Neural crest cell (in vitro differentiated cells): Measurements from ENCODE around the gene TGIF1. TPM values are rescaled to one million over a fixed set of nuclear protein-coding genes. Genes with fewer than 3 reads are reported as not detected.

Experiments
- DNase-seq: peaks from one replicate; pipeline ENCODE4 v3.0.0; 2021; ENCODE audit warnings: low read depth, mixed read lengths, low spot score
- H3K27ac Mint-ChIP-seq: one replicate; pipeline ENCODE4 v1.8.0; 2021; ENCODE audit warnings: mild to moderate bottlenecking, mixed read lengths; ENCODE audit not compliant: unreplicated experiment
- H3K27me3 Mint-ChIP-seq: 2 replicates; pipeline ENCODE4 v1.8.0; 2021; ENCODE audit warnings: low read depth, mild to moderate bottlenecking, mixed read lengths
- H3K36me3 Mint-ChIP-seq: 2 replicates; pipeline ENCODE4 v1.8.0; 2021; ENCODE audit warnings: low read depth, mild to moderate bottlenecking, mixed read lengths
- H3K4me1 Mint-ChIP-seq: 2 replicates; pipeline ENCODE4 v1.8.0; 2021; ENCODE audit warnings: mixed read lengths
- H3K4me3 Mint-ChIP-seq: one replicate; pipeline ENCODE4 v1.8.0; 2021; ENCODE audit warnings: mild to moderate bottlenecking, mixed read lengths
- H3K9me3 Mint-ChIP-seq: 2 replicates; pipeline ENCODE4 v1.8.0; 2021; ENCODE audit warnings: mixed read lengths
- total RNA-seq: library from RNA; stranded (reverse); gene quantifications from 2 replicates; pipeline ENCODE4 v1.2.1, GENCODE V29; 2021
- TF ChIP-seq, protein P1 (sequence below): fragments of 200-600 bp; sonication (generic); conservative IDR thresholded peaks from 2 replicates; pipeline ENCODE4 v1.5.0; 2021; ENCODE audit warnings: antibody characterized with exemption, mild to moderate bottlenecking

Gene TGIF1
- total RNA-seq, 1 donor from 2014 or later: 49.1 TPM

- TF ChIP-seq, protein P1, sequence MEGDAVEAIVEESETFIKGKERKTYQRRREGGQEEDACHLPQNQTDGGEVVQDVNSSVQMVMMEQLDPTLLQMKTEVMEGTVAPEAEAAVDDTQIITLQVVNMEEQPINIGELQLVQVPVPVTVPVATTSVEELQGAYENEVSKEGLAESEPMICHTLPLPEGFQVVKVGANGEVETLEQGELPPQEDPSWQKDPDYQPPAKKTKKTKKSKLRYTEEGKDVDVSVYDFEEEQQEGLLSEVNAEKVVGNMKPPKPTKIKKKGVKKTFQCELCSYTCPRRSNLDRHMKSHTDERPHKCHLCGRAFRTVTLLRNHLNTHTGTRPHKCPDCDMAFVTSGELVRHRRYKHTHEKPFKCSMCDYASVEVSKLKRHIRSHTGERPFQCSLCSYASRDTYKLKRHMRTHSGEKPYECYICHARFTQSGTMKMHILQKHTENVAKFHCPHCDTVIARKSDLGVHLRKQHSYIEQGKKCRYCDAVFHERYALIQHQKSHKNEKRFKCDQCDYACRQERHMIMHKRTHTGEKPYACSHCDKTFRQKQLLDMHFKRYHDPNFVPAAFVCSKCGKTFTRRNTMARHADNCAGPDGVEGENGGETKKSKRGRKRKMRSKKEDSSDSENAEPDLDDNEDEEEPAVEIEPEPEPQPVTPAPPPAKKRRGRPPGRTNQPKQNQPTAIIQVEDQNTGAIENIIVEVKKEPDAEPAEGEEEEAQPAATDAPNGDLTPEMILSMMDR: no peak
- Mint-ChIP-seq H3K9me3 (peaks cover 6% of the 10 kb centered on the region), H3K4me1 (peaks cover 5% of the 10 kb centered on the region), H3K36me3 (peaks cover 9% of the 10 kb centered on the region), H3K4me3 (no peak overlapping the region), H3K27me3 (no peaks in the 10 kb centered on the region), H3K27ac (no peak overlapping the region)
- no peak for DNase-seq
These were observed 22.9 kb downstream of the TGIF1 start for GRCh38 chr18:3472681-3473544.

GRCh38 chr18:3478262-3478978 is 28.4 kb downstream of the TGIF1 start:
- H3K4me3 Mint-ChIP-seq: no peak overlapping the region
- TF ChIP-seq, protein P1: no peak
- no peak for DNase-seq
- peaks cover 4% of the 10 kb centered on the region for H3K4me1 Mint-ChIP-seq
- H3K27ac Mint-ChIP-seq: no peak overlapping the region
- H3K27me3 Mint-ChIP-seq: no peaks in the 10 kb centered on the region
- peaks cover 6% of the 10 kb centered on the region for H3K9me3 Mint-ChIP-seq
- H3K36me3 Mint-ChIP-seq: peaks cover 7% of the 10 kb centered on the region

- Mint-ChIP-seq H3K4me3 (no peak overlapping the region), H3K4me1 (peaks cover 4% of the 10 kb centered on the region), H3K27me3 (no peaks in the 10 kb centered on the region), H3K36me3 (peaks cover 2% of the 10 kb centered on the region), H3K9me3 (peaks cover 1% of the 10 kb centered on the region), H3K27ac (no peak overlapping the region)
- no peak for DNase-seq
- TF ChIP-seq, protein P1: no peak
These were observed 30.1 kb downstream of the TGIF1 start for GRCh38 chr18:3479978-3480509.

GRCh38 chr18:3480827-3481573 is 31.0 kb downstream of the TGIF1 start:
- Mint-ChIP-seq H3K4me1 (peaks cover 4% of the 10 kb centered on the region), H3K27ac (no peak overlapping the region), H3K4me3 (no peak overlapping the region), H3K9me3 (no peaks in the 10 kb centered on the region), H3K36me3 (no peaks in the 10 kb centered on the region), H3K27me3 (no peaks in the 10 kb centered on the region)
- TF ChIP-seq, protein P1: no peak
- no peak for DNase-seq

DNA sequence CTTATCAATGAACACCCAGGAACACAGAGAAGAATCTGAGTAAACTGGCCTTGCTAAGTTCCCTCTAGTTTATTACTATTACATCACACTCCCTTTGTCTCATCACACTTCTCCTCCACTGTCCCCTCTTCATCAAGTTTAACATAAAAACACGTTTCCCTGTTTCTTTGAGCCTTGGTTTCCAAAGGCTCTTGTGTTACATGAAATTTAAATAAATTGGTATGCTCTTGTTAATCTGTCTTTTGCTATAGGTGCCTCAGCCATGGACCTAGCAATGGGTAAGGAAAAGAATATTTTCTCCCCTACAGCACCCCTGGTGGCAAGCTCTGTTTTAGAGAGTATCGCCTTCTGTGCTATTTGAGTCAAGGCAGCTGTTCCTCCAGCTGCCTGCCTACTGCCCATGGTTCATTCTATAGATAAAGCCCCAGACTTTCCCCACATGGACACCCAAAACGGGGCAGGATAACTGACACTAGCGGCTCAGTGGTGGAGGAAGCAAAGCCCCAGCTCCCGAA is 31.8 kb downstream of the TGIF1 start:
- H3K4me3 Mint-ChIP-seq: no peak overlapping the region
- TF ChIP-seq, protein P1: peak; percentile 61
- DNase-seq: peak; percentile 29
- no peaks in the 10 kb centered on the region for H3K9me3 Mint-ChIP-seq
- no peaks in the 10 kb centered on the region for H3K36me3 Mint-ChIP-seq
- H3K4me1 Mint-ChIP-seq: peaks cover 4% of the 10 kb centered on the region
- H3K27me3 Mint-ChIP-seq: no peaks in the 10 kb centered on the region
- H3K27ac Mint-ChIP-seq: no peak overlapping the region
